KBM-7 (cell line): ENCODE measurements around the gene EIF4B.
A peak's percentile ranks its signal among the peaks of the same experiment; 100 is the strongest.

Experiments
- DNase-seq: peaks from one replicate; pipeline ENCODE4 v3.0.0-alpha.2; 2015
- in situ Hi-C: fragments of 300-500 bp; cut with MboI; formaldehyde crosslinking; loops from 2 replicates; pipeline ENCODE4 v1.14.3; 2020; ENCODE audit warnings: low sequenced_read_pairs, low pct_unique_long_range_greater_than_20kb, mixed read lengths

Gene EIF4B

GRCh38 chr12:53076461-53076860 lies 70.2 kb downstream of the EIF4B start:
- no peak for DNase-seq
- in situ Hi-C loops: no loop called here

- no peak for DNase-seq
- in situ Hi-C loops: no loop called here
Measured at GRCh38 chr12:53077030-53077429, 70.8 kb downstream of the EIF4B start.

GRCh38 chr12:53078425-53079225 lies 72.4 kb downstream of the EIF4B start:
- peak; percentile 51 for DNase-seq
- in situ Hi-C loops: no loop called here

GRCh38 chr12:53079226-53080117 lies 73.2 kb downstream of the EIF4B start, which contains the start of gene SPRYD3:
Gene SPRYD3 (minus strand): TSS chr12:53079390. CDS start chr12:53079333, 57 bp downstream.
- in situ Hi-C loops: no loop called here
- DNase-seq: peak; percentile 97

GRCh38 chr12:53082637-53083175 lies 76.5 kb downstream of the EIF4B start:
- in situ Hi-C loops: no loop called here

GRCh38 chr12:53086361-53086760 lies 80.1 kb downstream of the EIF4B start:
- in situ Hi-C loops: no loop called here
- no peak for DNase-seq

More at GRCh38 chr12:53082637-53083175, 76.5 kb downstream of the EIF4B start:
- no peak for DNase-seq

GRCh38 chr12:53090105-53090504 lies 83.8 kb downstream of the EIF4B start:
- DNase-seq: no peak
- in situ Hi-C loops: no loop called here

- in situ Hi-C loops: no loop called here
Measured at GRCh38 chr12:53090554-53090953, 84.3 kb downstream of the EIF4B start.

GRCh38 chr12:53091756-53092155 lies 85.5 kb downstream of the EIF4B start:
- in situ Hi-C loops: no loop called here
- no peak for DNase-seq

More at GRCh38 chr12:53090554-53090953, 84.3 kb downstream of the EIF4B start:
- no peak for DNase-seq
